ENCODE data around the gene WDR47.

WDR47 gene

GRCh38 chr1:109069294-109069693 lies 27.4 kb upstream of the WDR47 start:
- ChIA-PET POLR2A (ENCODE audit: low non-redundant PET) (no interaction called here), CTCF (interaction anchor here (0.7 to 0.9 kb wide), 2 partner anchors 20 to 431 kb away, joined by 3 read pairs; no protein-coding TSS in a partner anchor)
- DNase-seq (ENCODE audit: low spot score): no peak
- no peak overlapping the region for H3K27ac ChIP-seq
- TF ChIP-seq, protein P1, sequence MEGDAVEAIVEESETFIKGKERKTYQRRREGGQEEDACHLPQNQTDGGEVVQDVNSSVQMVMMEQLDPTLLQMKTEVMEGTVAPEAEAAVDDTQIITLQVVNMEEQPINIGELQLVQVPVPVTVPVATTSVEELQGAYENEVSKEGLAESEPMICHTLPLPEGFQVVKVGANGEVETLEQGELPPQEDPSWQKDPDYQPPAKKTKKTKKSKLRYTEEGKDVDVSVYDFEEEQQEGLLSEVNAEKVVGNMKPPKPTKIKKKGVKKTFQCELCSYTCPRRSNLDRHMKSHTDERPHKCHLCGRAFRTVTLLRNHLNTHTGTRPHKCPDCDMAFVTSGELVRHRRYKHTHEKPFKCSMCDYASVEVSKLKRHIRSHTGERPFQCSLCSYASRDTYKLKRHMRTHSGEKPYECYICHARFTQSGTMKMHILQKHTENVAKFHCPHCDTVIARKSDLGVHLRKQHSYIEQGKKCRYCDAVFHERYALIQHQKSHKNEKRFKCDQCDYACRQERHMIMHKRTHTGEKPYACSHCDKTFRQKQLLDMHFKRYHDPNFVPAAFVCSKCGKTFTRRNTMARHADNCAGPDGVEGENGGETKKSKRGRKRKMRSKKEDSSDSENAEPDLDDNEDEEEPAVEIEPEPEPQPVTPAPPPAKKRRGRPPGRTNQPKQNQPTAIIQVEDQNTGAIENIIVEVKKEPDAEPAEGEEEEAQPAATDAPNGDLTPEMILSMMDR (conservative IDR thresholded peaks at IDR 0.05; ENCODE audit: low read depth): no peak

DNA sequence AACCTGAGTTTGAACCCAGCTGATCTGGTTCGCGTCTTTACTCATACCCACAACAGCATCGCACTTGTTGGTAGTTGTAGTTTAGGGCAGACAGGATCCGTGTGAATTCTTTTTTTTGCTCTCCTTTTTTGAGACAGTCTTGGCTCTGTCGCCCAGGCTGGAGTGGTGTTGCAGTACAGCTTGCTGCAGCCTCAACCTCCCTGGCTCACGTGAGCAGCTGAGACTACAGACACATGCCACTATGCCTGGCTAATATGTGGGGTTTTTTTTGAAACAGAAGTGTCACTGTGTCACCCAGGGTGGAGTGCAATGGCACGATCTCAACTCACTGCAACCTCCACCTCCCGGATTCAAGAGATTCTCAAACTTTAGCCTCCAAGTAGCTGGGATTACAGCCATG lies 26.0 kb upstream of the WDR47 start:
- DNase-seq (ENCODE audit: low spot score): no peak
- ChIA-PET POLR2A (ENCODE audit: low non-redundant PET) (no interaction called here), CTCF (no interaction called here)

DNA sequence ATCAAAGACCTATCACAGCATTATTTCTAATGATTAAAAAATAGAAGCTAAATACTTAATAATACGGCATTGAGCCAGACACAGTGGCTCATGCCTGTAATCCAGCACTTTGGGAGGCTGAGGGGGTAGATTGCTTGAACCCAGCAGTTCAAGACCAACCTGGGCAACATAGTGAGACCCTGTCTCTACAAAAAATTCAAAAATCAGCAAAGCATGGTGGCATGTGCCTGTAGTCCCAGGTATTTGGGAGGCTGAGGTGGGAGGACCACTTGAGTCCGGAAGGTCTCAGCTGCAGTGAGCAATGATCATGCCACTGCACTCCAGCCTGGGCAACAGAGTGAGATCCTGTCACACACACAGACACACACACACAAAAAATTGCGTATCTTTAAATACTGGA lies 23.2 kb upstream of the WDR47 start:
- TF ChIP-seq, protein P1 (conservative IDR thresholded peaks at IDR 0.05; ENCODE audit: low read depth): no peak
- H3K27ac ChIP-seq: no peak overlapping the region
- POLR2A ChIA-PET (ENCODE audit: low non-redundant PET): no interaction called here
- no peak for DNase-seq (ENCODE audit: low spot score)
- CTCF ChIA-PET: no interaction called here

More for the DNA sequence above, 26.0 kb upstream of the WDR47 start:
- TF ChIP-seq, protein P1 (conservative IDR thresholded peaks at IDR 0.05; ENCODE audit: low read depth): no peak
- no peak overlapping the region for H3K27ac ChIP-seq

- no peak for DNase-seq (ENCODE audit: low spot score)
- H3K27ac ChIP-seq: peak overlapping the region; percentile 15; the same call in 1 of the 2 replicates
- ChIA-PET CTCF (interaction anchor here (0.8 kb wide), 1 partner anchor 35 kb away, joined by 4 read pairs; no protein-coding TSS in a partner anchor), POLR2A (ENCODE audit: low non-redundant PET) (interaction anchor here (0.9 kb wide), 1 partner anchor 39 kb away, joined by 3 read pairs; no protein-coding TSS in a partner anchor)
- TF ChIP-seq, protein P1 (conservative IDR thresholded peaks at IDR 0.05; ENCODE audit: low read depth): no peak
These were observed 19.3 kb upstream of the WDR47 start for GRCh38 chr1:109061183-109061582.

DNA sequence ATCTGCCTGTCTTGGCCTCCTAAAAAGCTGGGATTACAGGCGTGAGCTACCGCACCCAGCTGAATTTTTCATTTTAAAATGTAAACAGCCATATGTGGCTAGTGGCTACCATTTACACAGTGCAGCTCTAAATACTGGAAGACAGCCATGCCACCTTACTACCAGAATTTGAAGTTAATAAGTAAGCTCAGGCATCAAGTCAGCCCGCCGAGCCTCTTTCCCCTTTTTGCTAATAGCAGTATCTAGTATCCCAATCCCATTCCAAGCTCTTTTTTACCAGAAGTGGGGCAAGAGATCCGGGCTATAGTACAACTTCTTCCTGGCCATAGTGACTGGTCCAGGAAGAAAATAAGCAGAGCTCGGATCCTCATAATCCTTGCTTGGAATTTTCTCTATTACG lies 18.8 kb upstream of the WDR47 start:
- H3K27ac ChIP-seq: no peak overlapping the region
- POLR2A ChIA-PET (ENCODE audit: low non-redundant PET): interaction anchor here (0.6 to 0.9 kb wide), 2 partner anchors 14 to 39 kb away, joined by 3 to 5 read pairs; no protein-coding TSS in a partner anchor
- CTCF ChIA-PET: interaction anchor here (0.8 kb wide), 1 partner anchor 36 kb away, joined by 4 read pairs; no protein-coding TSS in a partner anchor
- TF ChIP-seq, protein P1 (conservative IDR thresholded peaks at IDR 0.05; ENCODE audit: low read depth): no peak
- DNase-seq (ENCODE audit: low spot score): no peak

GRCh38 chr1:109059026-109059425 lies 17.1 kb upstream of the WDR47 start:
- no peak overlapping the region for H3K27ac ChIP-seq
- no peak for DNase-seq (ENCODE audit: low spot score)
- TF ChIP-seq, protein P1 (conservative IDR thresholded peaks at IDR 0.05; ENCODE audit: low read depth): no peak
- ChIA-PET POLR2A (ENCODE audit: low non-redundant PET) (no interaction called here), CTCF (interaction anchor here (0.6 kb wide), 1 partner anchor 165 kb away, joined by 3 read pairs; no protein-coding TSS in a partner anchor)

Data from RWPE1 (cell line).